Measurements from ENCODE around the gene S100A16.
"Not testable (repeated sequence)": the region's sequence is repeated elsewhere in the genome, so short reads cannot be mapped to it uniquely, and the experiment has no call there.

S100A16 gene

GRCh38 chr1:153582836-153583235 lies 30.1 kb downstream of the S100A16 start:
- not testable (repeated sequence) for DNase-seq

- no peak for DNase-seq
Observed at GRCh38 chr1:153578936-153579335, 34.0 kb downstream of the S100A16 start.

- no peak for DNase-seq
Observed at GRCh38 chr1:153578490-153578889, 34.4 kb downstream of the S100A16 start.

GRCh38 chr1:153577624-153578051 lies 35.3 kb downstream of the S100A16 start:
- no peak for DNase-seq

GRCh38 chr1:153577138-153577537 lies 35.8 kb downstream of the S100A16 start:
- no peak for DNase-seq

GRCh38 chr1:153575497-153575896 lies 37.4 kb downstream of the S100A16 start:
- not testable (repeated sequence) for DNase-seq

- not testable (repeated sequence) for DNase-seq
Observed at GRCh38 chr1:153575081-153575491, 37.9 kb downstream of the S100A16 start.

GRCh38 chr1:153573351-153573750 lies 39.6 kb downstream of the S100A16 start:
- DNase-seq: no peak

- DNase-seq: no peak
Observed at GRCh38 chr1:153572569-153573015, 40.3 kb downstream of the S100A16 start.

GRCh38 chr1:153571706-153572105 lies 41.2 kb downstream of the S100A16 start:
- DNase-seq: no peak

- no peak for DNase-seq
Observed at GRCh38 chr1:153570874-153571273, 42.1 kb downstream of the S100A16 start.

GRCh38 chr1:153569465-153569864 lies 43.5 kb downstream of the S100A16 start:
- no peak for DNase-seq

- DNase-seq: peak; percentile 78
Observed at GRCh38 chr1:153568367-153569099, 44.4 kb downstream of the S100A16 start.

- DNase-seq: no peak
Observed at GRCh38 chr1:153567621-153568366, 45.1 kb downstream of the S100A16 start.

GRCh38 chr1:153566414-153567371 lies 46.2 kb downstream of the S100A16 start:
- no peak for DNase-seq

- no peak for DNase-seq
Observed at GRCh38 chr1:153565529-153566374, 47.2 kb downstream of the S100A16 start, which contains the start of gene S100A2. Gene S100A2, minus strand, starts transcription at chr1:153565844. Its CDS starts 1,967 bp downstream, at chr1:153563877.

- DNase-seq: no peak
Observed at GRCh38 chr1:153563991-153564390, 48.9 kb downstream of the S100A16 start.

- DNase-seq: no peak
Observed at GRCh38 chr1:153563483-153563901, 49.4 kb downstream of the S100A16 start.

GRCh38 chr1:153562021-153562420 lies 50.9 kb downstream of the S100A16 start:
- not testable (repeated sequence) for DNase-seq

GRCh38 chr1:153561466-153561985 lies 51.4 kb downstream of the S100A16 start:
- no peak for DNase-seq

GRCh38 chr1:153560771-153561465 lies 52.0 kb downstream of the S100A16 start:
- no peak for DNase-seq
